ENCODE measurements around the gene PRL. TPM values are rescaled to one million over a fixed set of nuclear protein-coding genes. Genes with fewer than 3 reads are reported as not detected.

The PRL gene
- total RNA-seq, 1 experiment from 2014 or later, result not detected

GRCh38 chr6:22250486-22250885 lies 46.4 kb downstream of the PRL start:
- H2AK5ac ChIP-seq (ENCODE audit: insufficient read length, low read length), result no peak overlapping the region
- no peak overlapping the region for H3K9ac ChIP-seq (ENCODE audit: extremely low read depth, insufficient read length, low read length)
- H3K23me2 ChIP-seq (ENCODE audit: insufficient read length, low read depth, low read length, poor library complexity, severe bottlenecking), result peaks cover 3% of the 10 kb centered on the region
- no peaks in the 10 kb centered on the region for H4K20me1 ChIP-seq (ENCODE audit: control insufficient read depth, insufficient read depth, insufficient read length)
- Mint-ChIP-seq H3K27ac (peak overlapping the region; percentile 27 to 99 (median 95)), H3K36me3 (ENCODE audit: insufficient read depth in 1 of 3, low read depth in 3 of 3) (peaks cover 0 to 7% (median 0%) of the 10 kb centered on the region in 3 experiments; a peak in 2 of 7 replicates), H3K9me3 (no peaks in the 10 kb centered on the region), H3K27me3 (ENCODE audit: low read depth) (no peaks in the 10 kb centered on the region), H3K4me1 (peaks cover 56 to 64% of the 10 kb centered on the region in 2 experiments), H3K4me3 (peak overlapping the region; percentile 16 to 63; a peak in 4 of 5 replicates)
- peak overlapping the region; percentile 1 for H2AFZ ChIP-seq (ENCODE audit: low read length)
- no peaks in the 10 kb centered on the region for H3K79me1 ChIP-seq (ENCODE audit: insufficient read depth, low read depth, low read length, poor library complexity, severe bottlenecking)
- H2BK5ac ChIP-seq (ENCODE audit: insufficient read length, low read length), result no peak overlapping the region
- no peaks in the 10 kb centered on the region for H3K9me3 ChIP-seq (ENCODE audit: control insufficient read depth, low read depth, low read length)
- no peak overlapping the region for H3K23ac ChIP-seq (ENCODE audit: insufficient read length, low read depth, low read length)
- H2BK20ac ChIP-seq (ENCODE audit: low read depth, low read length, poor library complexity, severe bottlenecking), result peak overlapping the region; percentile 7
- H4K5ac ChIP-seq (ENCODE audit: insufficient read length, low read depth, low read length), result no peak overlapping the region
- peak overlapping the region; percentile 37 for H3K4me2 ChIP-seq (ENCODE audit: insufficient read depth, insufficient read length, low read length)
- H3T11ph ChIP-seq (ENCODE audit: low read length), result no peak overlapping the region
- no peaks in the 10 kb centered on the region for H3K79me2 ChIP-seq (ENCODE audit: insufficient read depth, low read length)
- TF ChIP-seq CTCF (conservative IDR thresholded peaks at IDR 0.05), result no peak
- H2BK120ac ChIP-seq (ENCODE audit: low read depth, low read length, poor library complexity, severe bottlenecking), result no peak overlapping the region
- H3K14ac ChIP-seq (ENCODE audit: insufficient read depth, low read length), result no peak overlapping the region
- peak; percentile 69 for DNase-seq
- no peak overlapping the region for H4K91ac ChIP-seq (ENCODE audit: insufficient read length, low read depth, low read length)
- H3K4me1 ChIP-seq (ENCODE audit: insufficient read depth, low read length), result peaks cover 8% of the 10 kb centered on the region; the same call in 1 of the 2 replicates
- no peak overlapping the region for H3K4ac ChIP-seq (ENCODE audit: low read depth, low read length)
- peak overlapping the region; percentile 66 for H3K27ac ChIP-seq (ENCODE audit: insufficient read length, low read depth, low read length)
- H3K56ac ChIP-seq (ENCODE audit: insufficient read length, low read depth, low read length), result no peak overlapping the region
- no peak overlapping the region for H4K8ac ChIP-seq (replicated peaks; ENCODE audit: insufficient read length, low read depth, low read length)
- no peak overlapping the region for H2BK15ac ChIP-seq (ENCODE audit: low read depth, low read length)
- WGBS (ENCODE audit: extremely low coverage, insufficient read length, low lambda C conversion rate), result no CpG with 5 or more reads among the region's 1 CpG
- H3K27me3 ChIP-seq (ENCODE audit: insufficient read depth, low read length), result no peaks in the 10 kb centered on the region
- H2BK12ac ChIP-seq (ENCODE audit: insufficient read length, low read depth, low read length), result no peak overlapping the region
- peak overlapping the region; percentile 75 for H3K18ac ChIP-seq (ENCODE audit: insufficient read length, low read depth, low read length)

Measured in H9 (cell line).